ENCODE results near the gene TESK2.
"Not testable (repeated sequence)": the region's sequence is repeated elsewhere in the genome, so short reads cannot be mapped to it uniquely, and the experiment has no call there.

- not testable (repeated sequence) for TF ChIP-seq POLR2AphosphoS5 (IDR thresholded peaks at IDR 0.05; ENCODE audit: borderline replicate concordance, low read depth, low read length); EZH2 (IDR thresholded peaks at IDR 0.05)
These were observed 22.7 kb upstream of the TESK2 start for GRCh38 chr1:45513532-45514260.
